Activated naive CD4-positive, alpha-beta T cell treated with anti-CD3 and anti-CD28 coated beads, Interleukin-2, amount 10 ng/mL, durations not matched to agents 7 days and 5 days (primary cell): ENCODE measurements around the gene GALNTL6.

Experiments
- CTCF ChIA-PET: fragments of 350-600 bp; sonication (Branson Sonifier 250); formaldehyde crosslinking; loops from one replicate; lab custom pipeline; 2021; ENCODE audit warnings: antibody characterized with exemption; lab: Charles Lee
- DNase-seq: peaks from one replicate; pipeline ENCODE4 v3.0.0-alpha.2; 2020
- H3K27ac Mint-ChIP-seq: one replicate; pipeline ENCODE4 v1.8.0; 2021; ENCODE audit warnings: mild to moderate bottlenecking, moderate library complexity, mixed read lengths
- H3K27me3 Mint-ChIP-seq: one replicate; pipeline ENCODE4 v1.8.0; 2021; ENCODE audit warnings: mild to moderate bottlenecking, mixed read lengths
- H3K36me3 Mint-ChIP-seq: one replicate; pipeline ENCODE4 v1.8.0; 2021; ENCODE audit warnings: mixed read lengths
- H3K4me1 Mint-ChIP-seq: one replicate; pipeline ENCODE4 v1.8.0; 2021; ENCODE audit warnings: mixed read lengths
- H3K4me3 Mint-ChIP-seq: one replicate; pipeline ENCODE4 v1.8.0; 2021; ENCODE audit warnings: mild to moderate bottlenecking, moderate library complexity, mixed read lengths
- H3K9me3 Mint-ChIP-seq: one replicate; pipeline ENCODE4 v1.8.0; 2021; ENCODE audit warnings: mixed read lengths

Gene GALNTL6

DNA sequence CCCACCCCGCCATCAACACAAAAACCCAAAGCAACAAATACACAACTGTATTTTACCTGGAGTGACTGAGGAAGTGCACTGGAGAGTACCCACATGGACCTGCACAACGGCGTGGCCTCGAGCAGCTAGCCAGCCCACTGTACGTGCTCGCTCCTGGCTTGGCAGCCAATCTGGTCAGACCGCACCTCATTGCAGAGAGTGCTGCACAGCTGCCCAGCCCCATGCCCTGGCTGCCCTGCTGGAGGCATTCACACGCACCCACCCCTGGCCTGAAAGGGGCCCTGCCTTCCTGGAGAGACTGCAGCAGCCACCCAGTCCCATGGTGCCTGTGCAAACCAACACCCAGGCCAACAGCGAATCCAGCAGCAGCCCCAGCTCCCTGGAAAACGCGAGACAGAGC lies 116.3 kb downstream of the GALNTL6 start:
- Mint-ChIP-seq H3K27ac (no peak overlapping the region), H3K9me3 (peaks cover 5% of the 10 kb centered on the region)
- CTCF ChIA-PET = no interaction called here

DNA sequence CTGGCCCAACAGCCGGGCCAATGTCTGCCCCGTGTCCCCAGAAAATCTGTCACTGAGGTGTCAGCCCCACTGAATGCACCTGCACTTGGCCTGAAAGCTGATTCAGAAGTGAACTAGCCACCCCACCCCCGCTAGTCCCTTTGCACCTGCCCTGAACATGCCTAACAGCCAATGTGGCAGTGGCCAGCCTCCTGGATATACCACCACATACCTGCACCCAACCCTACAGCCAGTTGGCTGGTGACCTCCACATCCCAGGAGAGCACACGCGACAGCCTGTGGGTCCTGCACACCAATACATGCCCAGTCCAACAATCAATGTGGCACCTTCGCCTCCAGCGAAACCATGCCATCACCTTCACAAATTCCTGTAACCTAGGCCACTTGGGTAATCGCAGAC lies 116.7 kb downstream of the GALNTL6 start:
- no peaks in the 10 kb centered on the region for H3K27me3 Mint-ChIP-seq
- CTCF ChIA-PET = no interaction called here
- peaks cover 8% of the 10 kb centered on the region for H3K9me3 Mint-ChIP-seq
- no peak overlapping the region for H3K27ac Mint-ChIP-seq
- no peaks in the 10 kb centered on the region for H3K4me1 Mint-ChIP-seq
- no peaks in the 10 kb centered on the region for H3K36me3 Mint-ChIP-seq
- H3K4me3 Mint-ChIP-seq = no peak overlapping the region
- peak; percentile 14 for DNase-seq

More for the DNA sequence above, 116.3 kb downstream of the GALNTL6 start:
- H3K27me3 Mint-ChIP-seq = no peaks in the 10 kb centered on the region
- no peaks in the 10 kb centered on the region for H3K36me3 Mint-ChIP-seq
- H3K4me3 Mint-ChIP-seq = no peak overlapping the region
- no peak for DNase-seq
- no peaks in the 10 kb centered on the region for H3K4me1 Mint-ChIP-seq

DNA sequence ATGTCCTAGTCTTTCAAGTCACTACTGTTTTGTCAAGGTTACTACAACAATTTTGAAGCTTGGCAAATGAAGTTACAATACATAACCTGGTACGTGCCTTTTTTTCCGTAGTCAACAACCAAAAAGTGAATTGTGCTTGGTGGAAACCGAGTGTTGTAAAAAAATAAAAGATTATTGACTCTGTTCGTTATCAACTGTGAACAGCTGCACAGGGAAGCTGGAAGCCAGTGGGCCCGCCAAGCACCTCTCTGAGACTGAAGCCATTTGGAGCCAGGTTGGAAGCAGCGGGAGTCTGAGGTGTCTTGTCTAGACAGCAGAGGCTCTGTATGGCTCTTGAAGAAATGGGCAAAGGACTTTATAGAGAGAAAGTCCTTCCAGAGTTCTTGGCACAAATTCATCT lies 119.0 kb downstream of the GALNTL6 start:
- H3K36me3 Mint-ChIP-seq = no peaks in the 10 kb centered on the region
- peaks cover 10% of the 10 kb centered on the region for H3K9me3 Mint-ChIP-seq
- H3K27me3 Mint-ChIP-seq = no peaks in the 10 kb centered on the region
- CTCF ChIA-PET = no interaction called here
- no peaks in the 10 kb centered on the region for H3K4me1 Mint-ChIP-seq
- H3K4me3 Mint-ChIP-seq = no peak overlapping the region
- no peak for DNase-seq
- no peak overlapping the region for H3K27ac Mint-ChIP-seq

DNA sequence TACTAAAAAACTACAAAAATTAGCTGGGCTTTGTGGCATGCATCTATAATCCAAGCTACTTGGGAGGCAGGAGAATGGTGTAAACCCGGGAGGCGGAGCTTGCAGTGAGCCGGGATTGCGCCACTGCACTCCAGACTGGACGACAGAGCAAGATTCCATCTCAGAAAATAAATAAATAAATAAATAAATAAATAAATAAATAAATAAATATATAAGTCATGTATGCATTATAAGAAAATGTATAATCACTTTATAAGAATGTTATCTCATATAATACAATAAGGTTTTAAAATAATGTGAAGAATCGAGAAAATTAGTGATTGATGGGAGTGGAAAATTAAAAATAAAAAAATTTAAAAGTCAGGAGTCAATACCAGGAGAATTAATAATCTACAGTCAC lies 127.5 kb downstream of the GALNTL6 start:
- Mint-ChIP-seq H3K4me3 (no peak overlapping the region), H3K36me3 (no peaks in the 10 kb centered on the region), H3K27ac (no peak overlapping the region), H3K9me3 (peaks cover 2% of the 10 kb centered on the region), H3K4me1 (no peaks in the 10 kb centered on the region), H3K27me3 (no peaks in the 10 kb centered on the region)
- CTCF ChIA-PET = interaction anchor here (0.6 kb wide), 1 partner anchor 23 kb away, joined by 6 read pairs; no protein-coding TSS in a partner anchor
- DNase-seq = no peak

DNA sequence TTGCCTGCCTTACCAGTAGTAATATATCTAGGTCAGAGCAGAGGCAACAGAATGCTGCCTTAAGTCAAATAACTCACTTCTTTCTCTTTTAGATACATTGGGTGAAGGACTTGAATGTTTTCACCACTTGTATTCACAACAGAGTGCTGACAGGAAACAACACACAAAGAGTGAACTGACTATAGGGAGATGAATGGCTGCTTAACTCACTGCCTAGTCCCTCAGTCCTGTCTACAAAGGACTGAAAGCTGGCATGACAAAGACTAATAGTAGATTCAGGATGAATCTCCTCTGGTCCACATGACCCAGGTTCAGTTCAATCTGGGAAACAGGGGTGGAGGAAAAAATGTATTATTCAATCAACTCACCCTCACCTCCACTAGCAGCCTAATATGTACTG lies 134.2 kb downstream of the GALNTL6 start:
- Mint-ChIP-seq H3K4me3 (no peak overlapping the region), H3K36me3 (no peaks in the 10 kb centered on the region), H3K4me1 (no peaks in the 10 kb centered on the region), H3K27me3 (no peaks in the 10 kb centered on the region), H3K9me3 (peaks cover 6% of the 10 kb centered on the region), H3K27ac (no peak overlapping the region)
- CTCF ChIA-PET = no interaction called here
- DNase-seq = no peak

DNA sequence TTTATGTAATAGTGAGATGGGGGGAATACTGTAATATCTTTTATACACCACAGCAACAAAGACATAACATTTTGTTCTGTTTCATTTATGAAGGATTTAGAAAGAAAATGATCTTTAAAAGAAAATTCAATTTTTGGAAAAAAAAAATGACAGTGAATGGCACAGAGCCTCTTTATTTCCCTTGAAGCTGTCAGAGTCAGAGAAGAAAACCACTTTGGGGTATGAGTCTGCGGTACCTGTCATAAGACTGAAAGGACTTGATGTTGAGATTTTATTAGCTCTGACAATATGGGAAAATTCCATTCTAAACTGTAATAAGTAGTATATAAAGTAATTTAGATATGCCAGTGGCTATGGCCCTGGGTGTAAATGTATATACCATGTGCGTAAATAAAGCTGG lies 134.8 kb downstream of the GALNTL6 start:
- DNase-seq = no peak
- CTCF ChIA-PET = no interaction called here
- H3K27me3 Mint-ChIP-seq = no peaks in the 10 kb centered on the region
- no peak overlapping the region for H3K4me3 Mint-ChIP-seq
- H3K36me3 Mint-ChIP-seq = no peaks in the 10 kb centered on the region
- H3K4me1 Mint-ChIP-seq = no peaks in the 10 kb centered on the region
- H3K27ac Mint-ChIP-seq = no peak overlapping the region
- H3K9me3 Mint-ChIP-seq = peaks cover 6% of the 10 kb centered on the region

DNA sequence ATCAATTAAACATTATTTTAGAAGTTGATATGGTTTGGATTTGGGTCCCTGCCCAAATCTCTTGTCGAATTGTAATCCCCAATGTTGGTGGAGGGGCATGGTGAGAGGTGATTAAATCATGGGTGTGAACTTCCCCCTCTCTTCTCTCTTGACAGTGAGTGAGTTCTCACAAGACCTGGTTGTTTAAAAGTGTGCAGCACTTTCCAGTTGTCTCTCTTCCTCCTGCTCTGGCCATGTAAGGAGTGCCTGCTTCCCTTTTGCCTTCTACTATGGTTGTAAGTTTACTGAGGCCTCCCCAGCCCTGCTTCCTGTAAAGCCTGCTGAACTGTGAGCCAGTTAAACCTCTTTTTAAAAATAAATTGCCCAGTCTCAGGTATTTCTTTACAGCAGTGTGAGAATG lies 141.4 kb downstream of the GALNTL6 start:
- no peaks in the 10 kb centered on the region for H3K36me3 Mint-ChIP-seq
- no peaks in the 10 kb centered on the region for H3K27me3 Mint-ChIP-seq
- no peak for DNase-seq
- H3K9me3 Mint-ChIP-seq = peaks cover 3% of the 10 kb centered on the region
- H3K4me3 Mint-ChIP-seq = no peak overlapping the region
- H3K27ac Mint-ChIP-seq = no peak overlapping the region
- H3K4me1 Mint-ChIP-seq = no peaks in the 10 kb centered on the region
- CTCF ChIA-PET = no interaction called here

DNA sequence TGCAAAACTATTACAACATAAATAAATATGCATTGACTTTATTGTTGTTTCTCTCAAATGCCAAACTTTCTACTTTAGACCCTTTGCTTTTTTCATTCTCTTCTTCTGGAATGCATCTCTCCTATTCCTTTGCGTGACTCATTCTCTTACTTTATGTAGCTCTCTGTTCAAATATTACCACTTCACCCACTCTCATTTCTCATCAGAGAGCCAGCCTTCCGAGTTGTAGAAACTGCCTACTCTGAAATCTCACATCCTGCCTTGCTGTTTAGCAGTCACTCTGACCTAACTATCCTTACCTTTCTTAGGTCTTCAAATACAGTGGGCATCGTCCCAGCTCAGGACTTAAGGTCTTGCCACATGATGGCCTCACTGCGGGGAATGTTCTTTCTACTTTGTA lies 143.5 kb downstream of the GALNTL6 start:
- no peak overlapping the region for H3K27ac Mint-ChIP-seq
- no peak for DNase-seq
- no peaks in the 10 kb centered on the region for H3K9me3 Mint-ChIP-seq
- no peak overlapping the region for H3K4me3 Mint-ChIP-seq
- no peaks in the 10 kb centered on the region for H3K27me3 Mint-ChIP-seq
- H3K36me3 Mint-ChIP-seq = no peaks in the 10 kb centered on the region
- H3K4me1 Mint-ChIP-seq = no peaks in the 10 kb centered on the region
- CTCF ChIA-PET = no interaction called here

DNA sequence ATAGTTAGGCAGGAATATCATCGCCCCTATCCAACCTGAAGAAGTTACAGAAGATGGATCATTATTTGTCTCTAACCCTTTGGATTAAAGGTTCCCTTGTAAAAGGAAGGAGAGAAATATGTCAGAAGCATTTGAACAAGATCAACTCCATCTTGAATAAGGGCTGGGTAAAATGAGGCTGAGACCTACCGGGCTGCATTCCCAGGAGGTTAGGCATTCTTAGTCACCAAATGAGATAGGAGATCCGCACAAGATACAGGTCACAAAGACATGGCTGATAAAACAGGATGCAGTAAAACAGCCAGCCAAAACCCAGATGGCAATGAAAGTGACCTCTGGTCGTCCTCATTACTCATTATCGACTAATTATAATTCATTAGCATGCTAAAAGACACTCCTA lies 148.9 kb downstream of the GALNTL6 start:
- DNase-seq = no peak
- no peaks in the 10 kb centered on the region for H3K36me3 Mint-ChIP-seq
- no peaks in the 10 kb centered on the region for H3K4me1 Mint-ChIP-seq
- CTCF ChIA-PET = no interaction called here
- no peak overlapping the region for H3K4me3 Mint-ChIP-seq
- no peaks in the 10 kb centered on the region for H3K9me3 Mint-ChIP-seq
- no peaks in the 10 kb centered on the region for H3K27me3 Mint-ChIP-seq
- H3K27ac Mint-ChIP-seq = no peak overlapping the region

DNA sequence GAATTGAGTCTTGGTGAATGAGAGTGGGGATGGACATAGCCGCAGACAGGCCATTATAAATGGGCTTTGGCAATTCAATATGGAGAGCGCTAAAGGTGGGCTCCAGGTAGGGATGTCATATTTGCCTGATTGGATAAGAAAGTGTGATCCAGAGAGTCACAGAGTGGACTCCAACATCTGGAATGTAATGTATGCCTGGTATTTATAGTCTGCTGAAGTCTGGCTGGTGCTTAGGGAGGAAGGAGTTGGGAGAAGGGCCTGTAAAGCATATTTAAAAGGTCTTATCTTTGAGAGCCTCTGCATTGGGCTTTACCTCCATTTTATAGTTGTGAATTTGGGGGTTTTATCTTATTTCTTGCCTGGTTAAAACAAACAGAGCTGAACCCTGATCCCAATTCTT lies 153.2 kb downstream of the GALNTL6 start:
- no peaks in the 10 kb centered on the region for H3K36me3 Mint-ChIP-seq
- H3K27ac Mint-ChIP-seq = no peak overlapping the region
- no peaks in the 10 kb centered on the region for H3K27me3 Mint-ChIP-seq
- DNase-seq = no peak
- H3K4me3 Mint-ChIP-seq = no peak overlapping the region
- CTCF ChIA-PET = no interaction called here
- no peaks in the 10 kb centered on the region for H3K4me1 Mint-ChIP-seq
- peaks cover 7% of the 10 kb centered on the region for H3K9me3 Mint-ChIP-seq

DNA sequence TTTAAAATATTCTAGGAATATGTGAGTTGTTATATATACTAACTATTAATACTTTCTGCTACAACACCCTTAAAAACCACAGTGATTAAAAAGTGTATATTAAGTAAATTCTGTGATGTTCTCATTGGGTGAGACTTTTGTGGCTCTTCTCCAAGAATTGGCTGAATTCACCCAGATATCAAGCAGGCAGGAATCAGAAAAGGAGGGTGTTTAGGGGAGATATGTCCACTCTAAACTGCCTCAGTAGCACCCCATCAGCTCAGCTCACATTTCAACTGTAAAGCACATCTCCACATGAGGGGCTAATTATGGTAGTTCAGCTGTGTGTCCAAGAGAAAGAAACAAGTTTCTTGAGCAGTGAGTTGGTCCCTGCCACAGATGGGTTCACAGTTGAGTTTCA lies 165.0 kb downstream of the GALNTL6 start:
- Mint-ChIP-seq H3K4me3 (no peak overlapping the region), H3K4me1 (no peaks in the 10 kb centered on the region), H3K27me3 (no peaks in the 10 kb centered on the region), H3K27ac (no peak overlapping the region), H3K36me3 (no peaks in the 10 kb centered on the region), H3K9me3 (peaks cover 1% of the 10 kb centered on the region)
- no peak for DNase-seq
- CTCF ChIA-PET = no interaction called here

DNA sequence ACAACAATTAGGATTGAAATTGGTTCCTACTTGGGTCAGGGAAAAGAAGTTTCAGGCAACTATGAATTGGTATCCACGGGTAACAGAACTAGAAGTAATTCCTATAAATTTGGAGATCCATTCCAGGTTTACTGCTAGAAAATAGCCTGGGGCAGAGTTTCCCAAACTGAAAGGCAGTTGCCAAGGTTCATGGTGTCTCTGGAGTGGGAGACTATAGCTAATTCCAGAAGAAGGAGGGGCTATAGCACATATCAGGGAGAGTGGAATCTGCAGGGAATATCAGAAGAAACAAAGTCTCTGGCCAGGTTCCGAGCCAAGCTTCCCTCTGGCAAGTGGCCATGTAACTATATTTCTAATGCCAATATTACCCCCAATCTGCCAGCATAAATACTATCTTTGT lies 166.3 kb downstream of the GALNTL6 start:
- CTCF ChIA-PET = no interaction called here
- H3K36me3 Mint-ChIP-seq = no peaks in the 10 kb centered on the region
- H3K4me1 Mint-ChIP-seq = no peaks in the 10 kb centered on the region
- H3K27ac Mint-ChIP-seq = no peak overlapping the region
- peaks cover 1% of the 10 kb centered on the region for H3K9me3 Mint-ChIP-seq
- no peaks in the 10 kb centered on the region for H3K27me3 Mint-ChIP-seq
- DNase-seq = no peak
- H3K4me3 Mint-ChIP-seq = no peak overlapping the region

DNA sequence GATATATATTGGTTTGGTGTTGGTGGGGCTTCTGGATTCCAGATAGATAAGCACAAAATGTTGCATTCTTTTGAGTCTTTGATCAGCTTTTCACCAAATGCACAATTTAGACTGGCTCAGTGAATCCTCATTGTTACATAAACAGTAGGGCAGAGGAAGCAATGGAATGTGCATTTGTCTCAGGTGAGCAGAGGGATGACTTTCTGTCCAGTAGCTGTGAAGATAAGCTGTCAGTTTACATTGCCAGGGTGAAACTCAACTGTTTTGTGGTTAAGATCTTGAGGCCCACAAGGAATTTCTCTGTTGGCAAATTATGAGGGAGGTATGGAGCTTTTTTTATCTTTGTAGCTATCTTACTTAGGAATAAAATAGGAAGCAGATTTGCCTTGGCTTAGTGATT lies 168.0 kb downstream of the GALNTL6 start:
- Mint-ChIP-seq H3K9me3 (peaks cover 1% of the 10 kb centered on the region), H3K27me3 (no peaks in the 10 kb centered on the region), H3K36me3 (no peaks in the 10 kb centered on the region), H3K4me3 (no peak overlapping the region), H3K4me1 (no peaks in the 10 kb centered on the region), H3K27ac (no peak overlapping the region)
- CTCF ChIA-PET = no interaction called here
- no peak for DNase-seq

DNA sequence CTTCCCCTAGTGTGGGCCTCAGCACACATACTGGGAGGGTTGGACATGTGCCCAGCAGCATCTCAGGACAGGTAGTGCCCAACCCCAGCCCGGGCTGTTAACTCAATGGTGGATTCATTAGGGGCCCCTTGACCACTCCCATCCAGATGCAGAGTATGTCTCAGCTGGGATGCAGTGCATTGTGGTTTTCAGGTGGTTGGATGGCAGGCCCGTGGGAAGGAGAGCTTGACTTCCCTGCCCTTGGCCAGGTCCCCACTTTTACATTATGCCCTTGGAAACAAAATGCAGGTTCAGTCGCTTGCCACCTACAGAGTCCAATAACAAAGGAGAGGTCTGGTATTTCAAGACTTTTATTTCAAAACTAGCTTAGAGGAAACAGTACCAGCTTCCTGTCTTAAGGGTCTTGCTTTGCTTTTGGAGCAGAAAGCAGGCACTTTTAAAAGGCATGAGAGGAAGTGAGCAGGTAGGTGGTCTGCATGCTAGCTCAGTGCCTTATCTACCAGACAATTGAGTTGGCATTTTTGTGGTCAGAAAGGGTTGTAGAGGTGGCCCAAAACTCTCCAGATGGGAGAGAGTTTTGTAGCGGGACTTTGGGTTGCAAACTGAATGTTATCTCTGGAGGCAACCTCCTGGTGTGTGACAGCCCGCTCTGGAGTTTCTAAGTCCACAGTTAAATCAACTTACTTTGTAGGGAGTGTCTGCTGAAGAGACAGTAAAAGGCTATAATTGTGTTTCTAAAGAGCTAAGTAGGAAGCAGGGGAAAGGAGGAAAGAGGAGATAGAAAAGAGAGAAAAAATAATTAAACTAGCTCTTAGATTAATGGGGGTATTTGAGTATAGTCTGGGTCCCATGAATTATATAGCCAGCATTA lies 171.0 kb downstream of the GALNTL6 start:
- no peak overlapping the region for H3K4me3 Mint-ChIP-seq
- peaks cover 10% of the 10 kb centered on the region for H3K9me3 Mint-ChIP-seq
- no peak overlapping the region for H3K27ac Mint-ChIP-seq
- H3K36me3 Mint-ChIP-seq = no peaks in the 10 kb centered on the region
- no peaks in the 10 kb centered on the region for H3K4me1 Mint-ChIP-seq
- DNase-seq = no peak
- CTCF ChIA-PET = no interaction called here
- no peaks in the 10 kb centered on the region for H3K27me3 Mint-ChIP-seq

DNA sequence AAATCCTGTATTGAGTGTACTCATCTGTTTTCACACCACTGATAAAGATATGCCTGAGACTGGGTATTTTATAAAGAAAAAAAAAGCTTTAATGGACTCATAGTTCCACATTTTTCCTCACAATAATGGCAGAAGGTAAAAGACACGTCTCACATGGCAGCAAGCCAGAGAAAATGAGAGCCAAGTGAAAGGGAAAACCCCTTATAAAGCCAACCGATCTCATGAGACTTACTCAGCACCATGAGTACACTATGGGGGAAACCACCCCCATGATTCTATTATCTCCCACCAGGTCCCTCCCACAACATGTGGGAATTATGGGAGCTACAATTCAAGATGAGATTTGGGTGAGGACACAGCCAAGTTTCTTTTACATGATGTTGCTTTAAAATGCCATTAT lies 171.9 kb downstream of the GALNTL6 start:
- H3K27me3 Mint-ChIP-seq = no peaks in the 10 kb centered on the region
- CTCF ChIA-PET = no interaction called here
- peaks cover 10% of the 10 kb centered on the region for H3K9me3 Mint-ChIP-seq
- no peak overlapping the region for H3K4me3 Mint-ChIP-seq
- no peak overlapping the region for H3K27ac Mint-ChIP-seq
- no peaks in the 10 kb centered on the region for H3K36me3 Mint-ChIP-seq
- DNase-seq = no peak
- no peaks in the 10 kb centered on the region for H3K4me1 Mint-ChIP-seq
